ENCODE results near the gene CTNNA2. TPM values are rescaled to one million over a fixed set of nuclear protein-coding genes. Genes with fewer than 3 reads are reported as not detected.

CTNNA2 gene
- total RNA-seq, 4 donors from 2014 or later: 0.19 TPM; not detected in 3

- no peak for ATAC-seq (ENCODE audit: low FRiP score)
- TF ChIP-seq CTCF (IDR thresholded peaks at IDR 0.05): no peak
- DNase-seq (ENCODE audit: low spot score): no peak
These were observed 66.1 kb downstream of the CTNNA2 start for GRCh38 chr2:79578952-79579351.

GRCh38 chr2:79580175-79580574 lies 67.3 kb downstream of the CTNNA2 start:
- no peak for DNase-seq (ENCODE audit: low spot score)

GRCh38 chr2:79585701-79586433 lies 73.0 kb downstream of the CTNNA2 start:
- DNase-seq (ENCODE audit: low spot score) (no peak), ATAC-seq (ENCODE audit: low FRiP score) (no peak)

More at GRCh38 chr2:79580175-79580574, 67.3 kb downstream of the CTNNA2 start:
- no peak for TF ChIP-seq CTCF (IDR thresholded peaks at IDR 0.05)
- ATAC-seq (ENCODE audit: low FRiP score): no peak

GRCh38 chr2:79591281-79591680 lies 78.4 kb downstream of the CTNNA2 start:
- ATAC-seq (ENCODE audit: low FRiP score): no peak
- no peak for TF ChIP-seq CTCF (IDR thresholded peaks at IDR 0.05)
- no peak for DNase-seq (ENCODE audit: low spot score)

More at GRCh38 chr2:79585701-79586433, 73.0 kb downstream of the CTNNA2 start:
- no peak for TF ChIP-seq CTCF (IDR thresholded peaks at IDR 0.05)

GRCh38 chr2:79593237-79593867 lies 80.5 kb downstream of the CTNNA2 start:
- no peak for TF ChIP-seq CTCF (IDR thresholded peaks at IDR 0.05)
- DNase-seq (ENCODE audit: low spot score): no peak
- no peak for ATAC-seq (ENCODE audit: low FRiP score)

GRCh38 chr2:79596403-79596802 lies 83.6 kb downstream of the CTNNA2 start:
- ATAC-seq (ENCODE audit: low FRiP score) (no peak), DNase-seq (ENCODE audit: low spot score) (no peak)
- TF ChIP-seq CTCF (IDR thresholded peaks at IDR 0.05): no peak

- ATAC-seq (ENCODE audit: low FRiP score) (no peak), DNase-seq (ENCODE audit: low spot score) (no peak)
- no peak for TF ChIP-seq CTCF (IDR thresholded peaks at IDR 0.05)
These were observed 91.9 kb downstream of the CTNNA2 start for GRCh38 chr2:79604748-79605147.

Measured in omental fat pad (tissue), 4 donors.